Measurements from ENCODE around the gene PPIAL4G.
"Not testable (repeated sequence)": the region's sequence is repeated elsewhere in the genome, so short reads cannot be mapped to it uniquely, and the experiment has no call there.

Gene PPIAL4G

GRCh38 chr1:148483029-148483428 lies at the start of gene PPIAL4G:
PPIAL4G (minus strand) TSS chr1:148483302; CDS start chr1:148483252, 50 bp downstream.
- not testable (repeated sequence) for DNase-seq

- not testable (repeated sequence) for DNase-seq
Observed at GRCh38 chr1:148532158-148532557, 49.1 kb upstream of the PPIAL4G start.

DNA sequence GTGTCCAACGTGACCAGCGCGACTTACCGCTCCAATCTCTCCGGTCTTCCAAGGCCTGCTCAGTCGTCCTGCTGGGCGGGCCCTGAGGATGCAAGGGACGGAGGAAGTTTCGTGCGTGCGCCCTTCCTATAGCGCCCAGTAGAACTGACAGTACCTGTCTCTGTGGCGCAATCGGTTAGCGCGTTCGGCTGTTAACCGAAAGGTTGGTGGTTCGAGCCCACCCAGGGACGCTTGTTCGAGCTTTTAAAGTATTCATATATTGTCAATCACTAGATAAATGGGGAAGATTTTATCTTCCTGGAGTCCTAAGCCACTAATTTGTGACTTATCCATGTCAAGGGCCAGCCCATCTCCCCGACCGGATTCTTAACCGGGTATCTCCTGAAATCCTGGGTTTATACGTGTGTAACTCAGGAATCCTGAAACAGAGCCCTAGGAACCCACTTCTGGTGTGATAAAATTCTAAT lies 46.0 kb upstream of the PPIAL4G start:
- DNase-seq = not testable (repeated sequence)

DNA sequence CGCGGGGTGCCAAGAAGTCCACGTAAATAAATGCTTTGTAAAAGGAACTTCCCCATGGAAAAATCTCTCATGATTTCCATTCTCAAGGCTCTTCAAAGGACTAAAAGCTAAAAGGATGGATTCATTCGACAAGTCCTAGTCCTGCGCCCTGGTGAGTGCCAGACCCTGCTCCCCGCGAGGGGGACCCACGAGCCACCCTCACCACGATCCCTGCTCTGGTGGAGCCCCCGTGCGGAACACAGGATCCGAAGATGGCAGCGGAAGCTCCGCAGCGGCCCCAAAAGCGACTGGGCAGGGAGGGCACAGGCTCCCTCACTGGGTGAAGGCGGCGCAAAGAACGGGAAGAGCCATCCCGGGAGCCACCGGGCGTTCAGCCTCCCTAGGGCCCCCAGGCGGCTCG lies 45.5 kb upstream of the PPIAL4G start:
- not testable (repeated sequence) for DNase-seq

GRCh38 chr1:148526587-148526986 lies 43.5 kb upstream of the PPIAL4G start:
- DNase-seq = not testable (repeated sequence)

DNA sequence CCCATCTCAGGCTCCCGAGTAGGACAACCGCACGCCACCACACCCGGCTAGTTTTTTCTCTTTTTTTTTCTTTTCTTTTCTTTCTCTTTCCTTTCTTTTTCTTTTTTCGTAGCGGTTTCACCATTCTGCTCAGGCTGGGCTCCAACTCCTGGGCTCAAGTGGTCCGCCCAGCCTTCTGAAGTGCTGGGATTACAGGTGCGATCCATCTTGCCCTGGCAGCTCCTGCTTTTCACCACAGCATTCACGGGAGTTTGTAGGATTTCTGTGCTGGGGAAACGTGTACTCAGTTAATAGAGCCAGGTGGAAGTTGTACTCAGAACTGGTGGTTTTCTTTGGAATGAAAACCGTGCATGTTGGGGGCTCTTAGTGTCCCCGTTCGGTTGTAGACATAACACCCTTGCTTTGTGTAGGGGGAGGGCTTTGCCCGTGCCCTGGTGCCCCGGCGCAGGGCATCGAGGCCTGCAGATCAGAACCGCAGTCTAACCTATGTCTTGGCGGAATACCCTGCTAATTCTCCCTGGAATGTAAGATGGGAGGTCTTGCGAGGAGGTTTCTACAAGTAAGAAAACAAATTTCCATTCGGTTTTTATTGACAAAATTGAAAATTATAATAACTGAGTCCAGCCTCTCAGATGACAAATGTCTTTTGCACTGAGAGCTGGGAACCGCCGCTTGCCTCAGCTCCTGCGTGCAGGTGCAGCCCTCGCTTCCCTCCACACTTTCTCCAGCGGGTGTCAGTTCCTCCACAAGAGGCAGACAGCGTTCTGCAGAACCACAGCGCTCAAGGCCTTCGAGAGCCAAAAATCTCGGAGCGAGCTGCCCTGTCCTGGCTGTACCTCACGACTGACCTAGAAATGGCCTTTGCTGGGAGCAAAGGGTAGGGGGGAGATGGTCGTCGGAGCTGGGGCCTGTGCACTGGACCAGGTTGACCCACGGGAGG lies 40.4 kb upstream of the PPIAL4G start:
- not testable (repeated sequence) for DNase-seq

DNA sequence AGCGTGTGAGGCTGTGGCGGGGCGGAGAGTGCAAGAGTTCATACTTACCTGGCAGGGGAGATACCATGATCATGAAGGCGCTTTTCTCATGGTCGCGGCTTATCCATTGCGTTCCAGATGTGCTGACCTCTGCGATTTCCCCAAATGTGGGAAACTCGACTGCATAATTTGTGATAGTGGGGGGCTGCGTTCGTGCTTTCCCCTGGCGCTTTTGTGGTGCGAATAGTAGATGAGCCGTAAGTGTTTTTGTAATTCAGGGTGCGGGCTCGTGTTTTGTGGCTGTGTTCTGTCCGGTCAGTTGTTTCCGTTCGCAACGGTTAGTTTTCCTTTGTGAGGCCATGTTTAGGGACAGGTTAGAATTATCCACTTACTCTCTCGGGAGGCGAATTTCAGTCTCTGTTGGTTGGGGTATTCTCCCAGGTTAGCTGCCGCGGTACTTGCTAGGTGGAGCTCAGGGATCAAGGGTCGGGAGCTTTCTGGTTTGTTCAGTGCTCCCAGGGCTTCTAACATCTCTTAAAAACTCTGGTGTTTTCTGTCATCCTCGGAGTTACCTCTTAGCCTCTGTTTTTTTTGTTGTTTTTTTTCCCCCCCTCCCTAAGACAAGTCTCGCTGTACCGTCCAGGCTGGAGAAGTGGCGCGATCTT lies 39.6 kb upstream of the PPIAL4G start:
- DNase-seq = not testable (repeated sequence)

DNA sequence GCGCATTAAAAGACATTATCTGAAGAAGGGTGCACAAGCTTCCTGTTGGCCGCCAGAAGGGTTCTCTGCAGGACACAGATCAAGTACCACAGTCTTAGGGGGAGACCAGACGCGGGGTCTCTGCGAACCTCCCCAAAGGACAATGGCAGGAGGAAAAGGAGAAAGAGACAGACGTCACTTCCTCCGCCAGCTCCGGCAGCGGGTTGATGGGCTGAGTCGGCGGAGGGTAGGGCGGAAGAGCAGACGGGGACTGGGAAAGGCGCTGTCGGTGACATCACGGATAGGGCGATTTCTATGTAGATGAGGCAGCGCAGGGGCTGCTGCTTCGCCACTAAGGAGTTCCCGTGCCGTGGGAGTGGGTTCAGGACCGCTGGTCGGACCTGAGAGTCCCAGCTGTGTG lies 39.0 kb upstream of the PPIAL4G start:
- not testable (repeated sequence) for DNase-seq

GRCh38 chr1:148514310-148514709 lies 31.2 kb upstream of the PPIAL4G start:
- DNase-seq = not testable (repeated sequence)

DNA sequence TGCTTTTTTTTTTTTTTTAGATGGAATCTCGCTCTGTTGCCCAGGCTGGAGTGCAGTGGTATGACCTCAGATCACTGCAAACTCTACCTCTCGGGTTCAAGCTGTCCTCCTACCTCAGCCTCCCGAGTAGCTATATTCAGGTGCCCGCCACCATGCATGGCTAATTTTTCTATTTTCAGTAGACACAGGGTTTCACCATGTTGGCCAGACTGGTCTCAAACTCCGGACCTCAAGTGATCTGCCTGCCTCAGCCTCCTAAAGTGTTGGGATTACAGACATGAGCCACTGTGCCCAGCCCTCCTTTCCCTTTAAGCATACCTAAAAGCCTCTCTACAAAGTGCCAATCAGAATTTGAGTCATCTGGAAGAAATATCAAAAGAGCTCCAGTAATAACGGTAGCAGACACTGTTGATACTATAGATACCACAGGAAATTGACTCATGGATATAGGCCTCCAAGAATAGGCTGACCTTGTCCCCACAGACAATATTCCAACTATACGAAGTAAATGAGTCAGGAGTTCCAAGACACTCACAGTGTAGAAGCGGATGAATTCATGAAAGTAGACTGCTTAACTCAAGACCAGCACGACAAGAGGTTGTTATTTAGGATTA lies 29.6 kb upstream of the PPIAL4G start:
- not testable (repeated sequence) for DNase-seq

DNA sequence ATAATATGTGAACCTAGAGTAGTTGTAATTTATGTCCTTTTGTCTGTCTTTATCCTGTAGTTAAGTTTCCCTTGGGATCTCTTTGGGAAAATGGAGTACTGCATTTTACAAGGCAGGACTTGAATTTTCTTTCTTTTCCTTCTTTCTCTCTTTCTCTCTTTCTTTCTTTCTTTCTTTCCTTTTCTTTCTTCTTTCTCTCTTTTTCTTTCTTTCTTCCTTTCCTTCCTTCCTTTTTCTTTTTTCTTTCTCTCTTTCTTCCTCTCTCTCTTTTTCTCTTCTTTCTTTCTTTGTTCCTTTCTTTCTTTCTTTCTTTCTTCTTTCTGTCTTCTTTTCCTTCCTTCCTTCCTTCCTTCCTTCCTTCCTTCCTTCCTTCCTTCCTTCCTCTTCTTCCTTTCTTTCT lies 10.8 kb upstream of the PPIAL4G start:
- not testable (repeated sequence) for DNase-seq

GRCh38 chr1:148481134-148481533 lies 2.0 kb downstream of the PPIAL4G start:
- DNase-seq = not testable (repeated sequence)

- not testable (repeated sequence) for DNase-seq
Observed at GRCh38 chr1:148459694-148460093, 23.4 kb downstream of the PPIAL4G start.

DNA sequence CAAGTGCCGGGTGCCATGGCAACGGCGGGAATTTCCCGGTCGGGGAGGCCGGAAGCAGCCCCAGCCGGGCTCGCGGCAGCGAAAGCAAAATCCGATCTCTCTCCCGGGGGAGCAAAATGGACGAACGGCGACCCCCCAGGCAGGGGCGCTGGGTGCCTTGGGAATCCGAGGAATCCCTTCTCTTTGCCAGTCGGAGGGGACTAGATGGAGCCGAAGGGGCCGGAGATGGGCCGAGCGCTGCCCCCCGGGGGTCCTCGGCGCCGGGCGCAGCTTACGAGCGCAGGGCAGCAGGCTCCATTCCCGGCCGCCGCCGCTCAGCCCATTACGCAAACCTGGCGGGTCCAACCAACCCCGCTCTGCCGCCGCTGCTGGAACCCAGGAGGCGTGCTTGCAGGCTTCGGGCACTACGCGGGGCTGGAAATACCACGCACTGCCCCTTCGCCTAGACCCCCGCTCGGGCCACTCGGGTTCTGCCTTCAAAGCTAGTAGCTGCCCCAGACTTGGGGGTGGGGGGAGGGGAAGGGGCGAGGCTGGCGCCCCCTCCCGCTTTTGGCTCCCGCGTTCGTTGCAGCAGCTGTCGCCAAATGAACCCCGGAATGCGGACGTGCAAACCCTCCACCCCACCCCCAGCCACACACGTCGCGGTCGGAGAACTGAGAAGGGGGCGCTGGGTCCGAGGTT lies 24.1 kb downstream of the PPIAL4G start:
- not testable (repeated sequence) for DNase-seq

GRCh38 chr1:148458398-148458797 lies 24.7 kb downstream of the PPIAL4G start:
- DNase-seq = not testable (repeated sequence)

DNA sequence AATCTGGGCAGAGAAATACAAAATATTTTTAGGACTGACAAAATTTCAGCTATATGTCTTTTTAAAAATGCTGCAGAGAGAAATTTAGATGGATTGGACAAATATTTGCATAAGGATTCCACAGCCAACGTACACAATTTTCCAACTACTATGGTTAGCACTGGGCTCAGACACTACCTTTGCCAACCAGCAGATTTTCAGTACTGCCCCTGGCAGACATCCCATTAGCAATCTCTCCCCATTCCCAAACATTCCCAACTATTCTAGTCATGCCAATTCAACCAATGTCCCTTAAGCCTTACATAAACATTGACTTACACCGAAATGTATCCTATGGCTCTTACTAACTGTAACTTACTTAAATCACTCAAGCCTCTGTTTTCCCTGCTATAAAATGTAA lies 30.3 kb downstream of the PPIAL4G start:
- DNase-seq = not testable (repeated sequence)

- not testable (repeated sequence) for DNase-seq
Observed at GRCh38 chr1:148439654-148440325, 43.3 kb downstream of the PPIAL4G start.

DNA sequence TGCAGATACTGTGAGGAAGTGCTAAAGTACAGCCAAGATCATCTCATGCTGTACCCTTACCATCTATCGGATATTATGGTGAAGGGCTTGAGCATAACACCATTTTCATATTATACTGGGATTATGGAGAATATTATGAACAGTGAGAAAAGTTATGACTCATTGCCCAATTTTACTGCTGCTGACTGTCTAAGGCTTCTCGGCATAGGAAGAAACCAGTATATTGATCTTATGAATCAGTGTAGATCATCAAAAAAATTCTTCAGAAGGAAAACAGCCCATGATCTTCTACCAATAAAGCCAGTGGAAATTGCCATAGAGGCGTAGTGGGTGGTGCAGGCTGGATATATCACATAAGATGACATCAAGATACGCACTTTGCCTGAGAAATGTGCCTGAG lies 47.7 kb downstream of the PPIAL4G start:
- DNase-seq = no peak

DNA sequence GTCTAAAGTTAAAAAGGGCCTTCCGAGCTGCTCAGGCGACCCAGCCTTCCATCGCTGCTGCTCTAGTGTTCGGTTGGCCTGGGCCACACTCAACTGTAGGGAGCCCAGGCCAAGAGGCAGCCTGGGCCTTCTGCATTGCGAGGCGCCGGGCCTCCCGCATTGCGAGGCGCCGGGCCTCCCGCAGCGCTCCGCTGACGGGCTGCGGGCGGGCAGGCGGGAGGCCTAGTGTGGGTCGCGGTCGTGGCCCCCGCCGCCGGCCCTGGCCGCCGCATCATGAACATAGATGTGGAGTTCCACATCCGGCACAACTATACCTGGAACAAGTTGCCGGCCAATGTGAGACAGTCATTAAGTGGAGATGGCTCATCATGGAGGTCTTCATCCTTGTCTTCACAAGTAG lies 48.3 kb downstream of the PPIAL4G start:
- no peak for DNase-seq

DNA sequence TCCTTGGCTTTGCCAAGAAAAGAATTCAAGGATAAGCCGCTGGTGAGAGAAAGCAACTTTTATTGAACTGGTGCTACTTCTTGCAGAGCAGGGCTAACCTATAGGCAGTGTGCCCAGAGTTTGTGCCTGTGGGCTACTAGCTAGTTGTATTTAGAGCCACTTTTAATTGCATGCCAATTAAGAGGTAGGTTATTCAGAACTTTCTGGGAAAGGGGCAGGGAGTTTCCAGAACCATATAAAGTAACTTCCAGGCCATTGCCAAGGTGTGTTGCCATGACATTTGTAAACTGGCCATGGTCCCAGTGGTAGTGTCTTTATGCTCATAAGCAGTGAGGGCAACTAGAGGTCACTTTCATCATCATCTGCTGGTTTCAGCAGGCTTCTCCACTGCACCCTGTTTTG lies 50.2 kb downstream of the PPIAL4G start:
- not testable (repeated sequence) for DNase-seq
